Fibroblast of skin of scalp (primary cell): ENCODE results near the gene PCDHGA1.
A peak's percentile ranks its signal among the peaks of the same experiment; 100 is the strongest.

Experiments
- DNase-seq: peaks from one replicate; pipeline ENCODE4 v3.0.0-alpha.2; 2013

PCDHGA1 gene

GRCh38 chr5:141492168-141492885 is 162.0 kb downstream of the PCDHGA1 start:
- no peak for DNase-seq

DNA sequence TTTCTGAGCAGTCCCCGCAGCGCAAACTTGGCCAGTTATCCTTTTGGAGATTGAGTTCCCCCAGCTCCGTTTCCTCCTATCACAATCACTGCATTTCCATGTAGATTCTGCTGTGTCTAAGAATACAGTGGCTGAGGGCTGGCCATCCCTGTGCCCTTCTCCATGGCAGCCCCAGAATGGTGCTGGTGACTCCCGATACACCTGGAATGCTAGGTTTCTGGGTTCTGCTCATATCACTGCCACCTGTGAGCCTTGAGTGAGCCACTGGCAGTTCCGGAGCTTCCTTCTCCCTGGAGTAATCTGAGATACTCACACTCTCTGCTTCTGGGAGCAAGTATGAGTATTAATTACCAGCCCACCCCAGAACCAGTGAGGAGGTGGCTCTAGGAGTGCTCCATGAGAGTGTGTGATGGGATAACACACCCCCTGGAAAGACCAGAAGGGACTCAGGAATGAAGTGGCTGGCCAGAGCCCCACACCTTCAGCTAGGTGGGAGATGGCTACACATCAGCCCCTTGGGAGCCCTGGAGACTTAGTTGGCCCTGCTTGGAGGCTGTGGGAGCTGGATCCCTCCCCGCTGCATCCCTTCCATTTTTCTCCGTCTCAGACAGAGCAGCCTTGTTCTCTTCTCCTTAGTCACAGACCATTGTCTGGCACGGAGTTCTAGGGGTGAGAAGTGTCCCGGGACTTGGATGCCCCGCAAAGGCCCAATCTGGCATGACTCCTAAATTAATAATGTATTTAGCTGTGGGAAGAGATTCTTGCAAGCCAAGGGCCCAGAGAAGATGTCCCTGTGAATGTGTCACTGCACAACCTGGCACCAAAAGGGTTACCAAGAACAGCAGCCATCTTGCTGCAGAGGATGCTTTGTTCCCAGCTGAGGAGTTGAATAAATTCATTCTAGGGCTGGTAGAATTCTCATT is 163.4 kb downstream of the PCDHGA1 start:
- DNase-seq = peak; percentile 86

DNA sequence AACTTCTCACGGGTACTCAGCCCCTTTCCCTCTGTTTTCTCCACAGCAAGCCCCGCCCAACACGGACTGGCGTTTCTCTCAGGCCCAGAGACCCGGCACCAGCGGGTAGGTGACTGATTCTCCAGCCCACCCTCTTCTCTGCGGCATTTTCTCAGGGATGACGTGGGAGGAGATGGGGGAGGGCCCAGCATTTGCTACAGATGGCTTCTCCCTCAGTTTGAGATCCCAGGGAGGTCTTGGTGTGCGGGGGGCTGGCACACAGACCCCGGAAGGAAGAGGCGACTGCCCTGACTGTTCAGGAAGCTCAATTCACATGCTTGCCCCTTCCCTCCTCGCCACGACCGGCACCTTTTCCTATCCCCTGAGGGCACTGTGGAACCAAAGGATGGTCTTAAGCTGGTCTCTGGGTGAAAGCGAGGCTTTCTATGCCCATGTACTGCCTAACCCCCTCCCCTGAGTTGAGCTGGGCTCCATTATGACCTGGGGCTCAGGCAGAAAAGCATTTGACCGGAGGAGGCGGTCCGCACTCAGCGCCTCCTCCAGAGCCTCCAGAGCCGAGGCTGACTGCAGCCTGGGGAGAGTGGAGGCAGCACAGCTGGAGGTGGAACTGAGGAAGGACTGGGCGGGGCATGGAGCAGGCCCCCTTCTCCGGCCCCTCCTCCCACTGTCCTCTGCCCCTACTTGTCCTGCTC is 164.6 kb downstream of the PCDHGA1 start:
- DNase-seq = peak; percentile 66

GRCh38 chr5:141495453-141495811 is 165.1 kb downstream of the PCDHGA1 start:
- DNase-seq = no peak

DNA sequence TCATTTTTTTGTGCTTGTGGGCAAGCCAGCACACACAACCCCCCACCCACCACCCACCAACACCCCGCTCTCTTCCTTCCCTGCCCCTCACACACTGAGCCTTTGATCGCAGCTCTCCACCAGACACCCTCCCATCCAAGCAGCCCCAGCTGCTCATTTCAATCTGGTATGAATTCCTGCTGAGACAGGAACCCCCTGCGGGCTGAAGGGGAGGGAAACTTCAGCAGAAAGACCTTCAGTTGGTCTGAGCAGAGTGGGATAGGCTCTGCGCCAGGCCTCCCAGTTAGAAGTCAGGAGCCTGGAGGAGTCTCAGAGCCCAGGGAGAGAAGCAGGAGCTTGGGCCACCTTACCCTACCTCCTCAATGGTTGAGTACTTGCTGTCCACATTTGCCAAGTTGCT is 165.7 kb downstream of the PCDHGA1 start:
- peak; percentile 95 for DNase-seq

DNA sequence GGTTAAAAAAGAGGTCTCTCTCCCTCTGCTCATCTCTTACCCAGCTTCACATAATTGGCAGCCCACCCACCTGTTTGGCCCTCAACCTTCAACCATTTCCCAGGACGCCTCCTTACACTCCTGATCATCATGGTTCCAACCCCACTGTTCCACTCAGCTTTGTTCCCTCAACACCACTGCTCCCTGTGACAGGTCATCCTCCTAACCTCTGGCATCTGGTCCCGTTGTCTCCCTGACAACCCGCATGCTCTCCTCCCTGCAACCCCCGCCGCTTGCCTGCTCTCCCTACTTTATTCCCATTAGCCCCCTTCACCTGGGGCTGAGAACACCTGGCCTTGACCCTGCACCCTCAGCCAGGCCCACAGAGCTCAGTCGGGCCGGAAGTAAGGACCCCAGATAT is 171.4 kb downstream of the PCDHGA1 start:
- no peak for DNase-seq

- DNase-seq = no peak
Measured at GRCh38 chr5:141503681-141504080, 173.4 kb downstream of the PCDHGA1 start.

DNA sequence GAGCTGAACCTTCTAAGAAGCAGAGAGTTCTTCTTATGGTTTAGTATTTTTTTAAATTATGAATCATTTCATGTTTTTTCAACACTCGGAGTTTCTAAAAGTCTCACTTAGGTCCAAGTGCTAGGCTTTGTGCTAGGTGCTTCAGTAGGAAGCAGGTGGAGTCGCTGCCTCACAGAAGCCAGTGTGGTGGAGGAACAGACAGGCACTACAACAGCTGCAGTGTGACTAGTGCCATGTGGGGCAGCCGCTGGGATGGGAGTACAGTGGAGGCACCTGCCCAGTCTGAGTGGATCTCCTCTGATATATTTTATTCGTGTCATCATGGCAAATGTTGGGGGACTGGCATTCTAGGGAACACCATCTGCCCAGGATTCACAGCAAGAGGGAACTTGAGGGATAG is 173.9 kb downstream of the PCDHGA1 start:
- DNase-seq = no peak

- no peak for DNase-seq
Measured at GRCh38 chr5:141506381-141507155, 176.3 kb downstream of the PCDHGA1 start.

- DNase-seq = peak; percentile 87
Measured at GRCh38 chr5:141507387-141508091, 177.2 kb downstream of the PCDHGA1 start.

DNA sequence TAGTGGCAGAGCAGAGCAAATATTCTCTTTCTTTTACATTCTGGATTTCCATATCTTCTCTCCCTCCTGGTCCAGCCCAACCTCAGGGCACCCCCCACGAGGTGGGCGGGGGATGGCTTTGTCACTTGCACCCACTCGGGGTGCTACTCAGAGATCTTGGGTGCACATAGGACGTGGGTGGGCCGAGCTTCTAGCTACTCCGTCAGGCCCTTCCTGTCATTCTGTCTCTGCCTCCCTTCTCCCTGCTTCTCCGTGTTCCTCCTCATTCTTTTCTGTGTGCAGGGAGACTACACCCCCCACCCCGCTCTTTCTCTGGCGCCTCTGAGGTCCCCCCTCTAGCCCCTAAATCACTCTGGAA is 178.1 kb downstream of the PCDHGA1 start:
- DNase-seq = no peak

DNA sequence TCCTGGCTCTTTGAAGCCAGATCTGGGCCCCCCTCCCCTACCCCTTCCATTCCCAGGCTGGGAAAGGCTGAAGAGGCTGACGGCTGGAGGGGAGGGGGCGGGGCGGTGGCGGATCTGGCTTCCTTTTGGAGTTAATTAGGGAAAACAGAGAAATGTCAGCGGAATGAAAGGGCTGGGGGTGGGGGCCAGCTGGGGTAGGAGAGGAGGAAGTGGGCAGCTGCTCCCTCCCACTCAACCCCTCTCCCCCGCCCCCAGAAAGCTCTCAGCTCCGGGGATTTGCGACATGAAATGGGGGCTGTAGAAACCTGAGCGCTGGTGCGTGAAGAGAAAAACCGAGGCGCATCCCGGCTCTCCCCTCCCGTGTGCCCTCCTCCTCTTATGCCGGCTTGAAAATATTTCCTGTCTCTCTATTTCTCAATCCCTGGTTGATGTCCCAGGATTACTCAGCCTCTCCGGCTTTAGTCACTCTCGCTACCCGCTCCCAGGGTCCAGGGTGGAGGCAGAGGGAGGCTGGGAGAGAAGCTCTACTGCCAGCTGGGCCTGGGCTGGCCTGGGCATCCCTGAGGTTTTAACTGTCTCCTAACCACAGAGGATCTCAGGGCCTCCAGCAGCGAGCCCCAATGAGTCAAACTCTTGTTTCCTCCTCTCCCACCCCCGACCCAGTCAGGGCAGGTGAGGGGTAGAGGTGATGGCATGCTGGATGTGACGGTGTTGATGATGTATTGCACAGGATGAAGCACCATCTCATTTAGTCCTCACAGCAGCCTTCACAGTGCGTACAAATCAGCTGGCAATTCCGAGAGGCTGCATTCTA is 178.7 kb downstream of the PCDHGA1 start:
- peak; percentile 98 for DNase-seq

DNA sequence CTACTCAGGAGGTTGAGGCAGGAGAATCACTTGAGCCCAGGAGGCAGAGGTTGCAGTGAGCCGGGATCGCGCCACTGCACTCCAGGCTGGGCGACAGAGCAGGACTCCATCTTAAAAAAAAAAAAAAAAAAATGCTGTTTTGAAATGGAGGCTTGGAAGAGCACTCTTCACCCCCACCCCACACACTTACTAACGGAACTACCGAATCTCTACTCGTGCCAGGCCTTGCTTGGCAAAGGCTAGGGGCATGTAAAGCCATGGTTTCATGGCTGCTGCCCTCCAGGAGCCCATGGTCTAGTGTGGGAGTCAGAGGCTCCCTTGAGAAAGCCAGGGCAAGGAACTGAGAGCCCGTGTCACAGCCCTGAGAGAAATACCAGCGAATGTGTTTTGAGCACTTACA is 179.8 kb downstream of the PCDHGA1 start:
- no peak for DNase-seq

- no peak for DNase-seq
Measured at GRCh38 chr5:141510850-141511601, 180.7 kb downstream of the PCDHGA1 start.

GRCh38 chr5:141511771-141512325 is 181.5 kb downstream of the PCDHGA1 start:
- no peak for DNase-seq

DNA sequence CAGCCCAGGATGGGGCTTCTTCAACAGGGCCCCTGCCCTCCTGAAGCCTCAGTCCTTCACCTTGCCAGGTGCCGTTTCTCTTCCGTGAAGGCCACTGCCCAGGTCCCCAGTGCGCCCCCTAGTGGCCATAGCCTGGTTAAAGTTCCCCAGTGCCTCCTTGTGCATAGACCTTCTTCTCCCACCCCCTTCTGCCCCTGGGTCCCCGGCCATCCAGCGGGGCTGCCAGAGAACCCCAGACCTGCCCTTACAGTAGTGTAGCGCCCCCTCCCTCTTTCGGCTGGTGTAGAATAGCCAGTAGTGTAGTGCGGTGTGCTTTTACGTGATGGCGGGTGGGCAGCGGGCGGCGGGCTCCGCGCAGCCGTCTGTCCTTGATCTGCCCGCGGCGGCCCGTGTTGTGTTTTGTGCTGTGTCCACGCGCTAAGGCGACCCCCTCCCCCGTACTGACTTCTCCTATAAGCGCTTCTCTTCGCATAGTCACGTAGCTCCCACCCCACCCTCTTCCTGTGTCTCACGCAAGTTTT is 182.1 kb downstream of the PCDHGA1 start:
- DNase-seq = peak; percentile 72

GRCh38 chr5:141512911-141513626 is 182.8 kb downstream of the PCDHGA1 start:
- peak; percentile 59 for DNase-seq

GRCh38 chr5:141513627-141514329 is 183.5 kb downstream of the PCDHGA1 start:
- DNase-seq = peak; percentile 87
